GM12872 (cell line): ENCODE measurements around the gene LRRC49.

ENCODE experiments used
- CTCF ChIP-seq: IDR thresholded peaks from 3 replicates; pipeline ENCODE4 v1.5.1; 2011; ENCODE audit warnings: low read depth, mild to moderate bottlenecking, low read length, moderate library complexity; ENCODE audit not compliant: insufficient read depth

LRRC49 gene

DNA sequence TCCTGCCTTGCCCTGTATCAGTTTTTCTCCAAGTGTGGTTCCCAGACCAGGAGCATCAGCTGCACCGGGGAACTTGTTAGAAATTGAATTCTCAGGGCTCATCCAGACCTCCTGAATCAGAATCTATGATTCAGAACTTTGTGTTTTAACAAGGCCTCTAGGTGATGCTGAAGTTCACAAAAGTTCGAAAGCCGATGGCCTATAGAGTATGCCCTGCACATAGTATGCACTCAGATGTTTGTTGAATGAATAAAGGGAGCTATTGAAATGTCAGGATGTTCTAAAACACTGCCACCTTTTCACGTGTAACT lies 38.0 kb upstream of the LRRC49 start:
- no peak for TF ChIP-seq CTCF

- no peak for TF ChIP-seq CTCF
Measured at GRCh38 chr15:70855764-70856163, 36.9 kb upstream of the LRRC49 start.

DNA sequence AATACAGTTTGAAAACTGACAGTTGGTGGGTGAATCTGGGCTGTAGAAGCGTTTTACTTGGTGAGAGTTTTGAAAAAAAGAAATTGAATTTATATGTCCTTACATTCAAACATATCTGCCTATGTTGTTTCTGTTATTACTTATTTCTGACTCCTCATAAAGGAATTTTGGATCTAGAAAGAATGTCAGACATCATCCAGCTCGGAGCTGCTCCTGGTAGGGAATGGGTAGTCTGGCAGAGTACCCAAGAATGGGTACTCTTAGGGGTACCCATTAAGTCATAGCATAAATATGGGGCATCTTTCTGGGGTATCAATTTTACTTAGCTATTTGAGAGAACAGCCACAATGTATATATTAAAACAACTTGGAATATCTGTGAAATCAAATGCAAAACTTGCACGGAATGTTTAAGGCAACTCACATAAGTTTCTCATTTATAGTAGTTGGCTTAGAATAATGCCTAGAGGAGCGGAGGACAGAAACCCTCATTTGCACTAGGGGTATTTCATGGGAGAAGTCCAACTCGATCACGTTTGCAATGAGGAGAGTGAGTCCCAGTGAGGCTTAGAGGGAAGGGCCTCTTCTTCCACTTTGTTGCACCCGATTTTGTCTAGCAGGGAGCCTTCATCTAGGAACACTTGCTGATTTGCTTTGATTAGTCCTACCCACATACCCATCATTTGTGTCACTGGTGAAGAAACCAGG lies 36.3 kb upstream of the LRRC49 start:
- TF ChIP-seq CTCF: no peak

GRCh38 chr15:70856884-70857561 lies 35.6 kb upstream of the LRRC49 start:
- no peak for TF ChIP-seq CTCF

DNA sequence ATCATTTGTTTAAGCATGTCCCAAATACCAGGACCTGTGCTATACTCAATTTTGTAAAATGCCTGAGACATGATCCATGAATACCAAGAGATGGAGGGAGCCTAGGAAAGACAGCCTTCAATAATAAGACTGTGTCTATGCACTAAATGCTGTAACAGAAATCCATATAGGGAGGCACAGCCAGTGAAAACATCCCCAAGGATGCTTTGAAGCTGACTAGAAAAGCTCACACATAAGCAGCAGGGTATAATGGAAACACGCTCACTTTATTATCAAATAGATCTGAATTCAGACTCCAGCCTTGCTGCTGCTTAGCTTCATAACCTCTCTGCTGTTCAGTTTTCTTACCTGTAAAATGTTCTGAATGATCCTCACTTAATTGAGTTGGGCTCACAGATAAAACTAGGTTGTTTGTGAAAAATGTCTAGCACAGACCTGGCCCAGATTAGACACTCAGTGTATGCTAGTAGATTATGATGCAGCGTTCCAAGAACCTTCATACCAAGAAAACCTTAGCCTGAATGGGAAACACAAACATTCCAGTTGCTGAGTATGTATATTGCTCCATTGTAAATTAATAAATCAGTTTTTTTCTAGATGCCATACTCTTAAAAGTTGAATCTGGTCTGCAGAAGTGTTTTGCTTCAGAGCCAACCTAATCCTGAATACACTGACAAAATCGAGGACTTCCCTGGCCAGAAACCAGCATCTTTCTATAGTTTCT lies 34.9 kb upstream of the LRRC49 start:
- TF ChIP-seq CTCF: no peak

DNA sequence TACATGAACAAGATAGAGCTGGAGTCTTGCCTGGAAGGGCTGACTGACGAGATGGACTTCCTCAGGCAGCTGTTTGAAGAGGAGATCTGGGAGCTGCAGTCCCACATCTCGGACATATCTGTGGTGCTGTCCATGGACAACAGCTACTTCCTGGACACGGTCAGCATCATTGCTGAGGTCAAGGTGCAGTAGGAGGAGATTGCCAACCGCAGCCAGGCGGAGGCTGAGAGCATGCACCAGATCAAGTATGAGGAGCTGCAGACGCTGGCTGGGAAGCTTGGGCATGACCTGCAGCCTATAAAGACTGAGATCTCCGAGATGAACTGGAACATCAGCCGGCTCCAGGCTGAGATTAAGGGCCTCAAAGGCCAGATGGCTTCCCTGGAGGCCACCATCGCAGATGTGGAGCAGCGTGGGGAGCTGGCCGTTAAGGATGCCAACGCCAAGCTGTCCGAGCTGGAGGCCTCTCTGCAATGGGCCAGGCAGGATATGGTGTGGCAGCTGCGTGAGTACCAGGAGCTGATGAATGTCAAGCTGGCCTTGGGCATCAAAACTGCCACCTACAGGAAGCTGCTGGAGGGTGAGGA lies 33.2 kb upstream of the LRRC49 start:
- TF ChIP-seq CTCF: no peak

DNA sequence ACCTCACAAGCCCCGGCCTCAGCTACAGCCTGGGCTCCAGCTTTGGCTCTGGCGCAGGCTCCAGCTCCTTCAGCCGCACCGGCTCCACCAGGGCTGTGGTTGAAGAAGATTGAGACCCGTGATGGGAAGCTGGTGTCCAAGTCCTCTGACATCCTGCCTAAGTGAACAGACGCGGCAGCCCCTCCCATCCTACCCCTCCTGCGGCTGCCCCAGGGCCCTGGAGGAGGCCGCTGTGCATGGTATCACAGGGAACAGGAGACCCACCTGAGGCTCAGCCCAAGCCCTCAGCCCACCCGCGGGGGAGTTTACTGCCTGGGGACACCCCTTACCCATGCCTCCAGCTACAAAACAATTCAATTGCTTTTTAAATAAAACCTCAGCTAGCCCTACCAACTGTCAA lies 32.6 kb upstream of the LRRC49 start:
- no peak for TF ChIP-seq CTCF
